Measurements from ENCODE around the gene ZNF407.
"Not testable (repeated sequence)": the region's sequence is repeated elsewhere in the genome, so short reads cannot be mapped to it uniquely, and the experiment has no call there.

The ZNF407 gene

DNA sequence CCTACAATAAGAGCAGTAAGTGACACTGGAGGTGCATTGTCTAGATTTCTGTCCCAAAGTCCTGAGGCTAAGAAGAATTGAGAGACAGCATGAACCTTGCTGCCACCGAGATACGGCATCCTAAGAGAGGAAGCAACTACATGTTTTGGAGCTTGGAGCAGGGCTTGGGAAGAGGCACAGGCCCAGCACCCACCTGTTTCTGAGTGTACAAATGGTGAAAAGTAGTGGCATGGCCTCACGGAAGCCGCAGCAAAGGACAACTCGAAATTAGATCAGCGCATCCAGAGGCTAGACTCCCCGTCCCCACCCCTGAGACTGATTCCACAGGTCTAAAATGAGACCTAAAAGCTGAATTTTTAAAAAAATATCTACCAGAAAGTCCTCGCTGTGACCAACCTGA is 483.8 kb downstream of the ZNF407 start:
- in situ Hi-C loops (cut with MboI; ENCODE audit: low sequenced_read_pairs), result no loop called here

- in situ Hi-C loops (cut with MboI; ENCODE audit: low sequenced_read_pairs), result no loop called here
Measured at GRCh38 chr18:75083131-75083530, 485.5 kb downstream of the ZNF407 start.

GRCh38 chr18:75083761-75084160 is 486.1 kb downstream of the ZNF407 start:
- in situ Hi-C loops (cut with MboI; ENCODE audit: low sequenced_read_pairs), result no loop called here

GRCh38 chr18:75085676-75086075 is 488.0 kb downstream of the ZNF407 start:
- in situ Hi-C loops (cut with MboI; ENCODE audit: low sequenced_read_pairs), result not testable (repeated sequence)

- in situ Hi-C loops (cut with MboI; ENCODE audit: low sequenced_read_pairs), result no loop called here
Measured at GRCh38 chr18:75086494-75087034, 488.9 kb downstream of the ZNF407 start.

- in situ Hi-C loops (cut with MboI; ENCODE audit: low sequenced_read_pairs), result no loop called here
Measured at GRCh38 chr18:75087119-75088020, 489.7 kb downstream of the ZNF407 start.

GRCh38 chr18:75088021-75088506 is 490.4 kb downstream of the ZNF407 start:
- in situ Hi-C loops (cut with MboI; ENCODE audit: low sequenced_read_pairs), result no loop called here

DNA sequence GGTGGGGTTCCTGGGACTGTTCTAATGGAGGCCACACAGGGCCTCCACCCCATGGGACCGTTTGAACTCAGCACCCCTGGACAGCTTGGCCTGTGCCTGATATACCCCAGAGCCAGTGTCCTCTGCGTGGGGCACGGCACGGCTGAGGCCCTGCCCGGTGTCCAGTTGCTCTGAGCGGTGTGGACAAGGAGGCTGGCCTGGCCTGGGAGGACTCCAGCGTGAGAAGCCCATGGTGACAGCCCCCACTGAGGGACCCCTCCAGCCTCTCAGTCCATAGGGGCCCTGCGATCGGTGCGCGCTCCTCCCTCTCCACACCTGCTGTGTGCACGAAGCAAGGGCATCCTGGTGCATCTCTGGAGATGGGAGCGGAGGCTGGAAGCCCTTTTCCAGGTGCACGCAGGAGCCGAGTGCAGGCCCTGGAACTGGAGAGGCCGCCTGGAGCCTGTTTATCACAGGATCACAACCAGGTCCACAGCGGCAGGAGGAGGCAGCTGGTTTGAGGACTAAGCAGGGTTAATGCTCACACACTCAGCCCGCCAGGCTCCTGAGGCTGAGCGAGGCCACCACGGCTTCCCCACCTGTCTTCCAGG is 491.0 kb downstream of the ZNF407 start:
- in situ Hi-C loops (cut with MboI; ENCODE audit: low sequenced_read_pairs), result no loop called here

DNA sequence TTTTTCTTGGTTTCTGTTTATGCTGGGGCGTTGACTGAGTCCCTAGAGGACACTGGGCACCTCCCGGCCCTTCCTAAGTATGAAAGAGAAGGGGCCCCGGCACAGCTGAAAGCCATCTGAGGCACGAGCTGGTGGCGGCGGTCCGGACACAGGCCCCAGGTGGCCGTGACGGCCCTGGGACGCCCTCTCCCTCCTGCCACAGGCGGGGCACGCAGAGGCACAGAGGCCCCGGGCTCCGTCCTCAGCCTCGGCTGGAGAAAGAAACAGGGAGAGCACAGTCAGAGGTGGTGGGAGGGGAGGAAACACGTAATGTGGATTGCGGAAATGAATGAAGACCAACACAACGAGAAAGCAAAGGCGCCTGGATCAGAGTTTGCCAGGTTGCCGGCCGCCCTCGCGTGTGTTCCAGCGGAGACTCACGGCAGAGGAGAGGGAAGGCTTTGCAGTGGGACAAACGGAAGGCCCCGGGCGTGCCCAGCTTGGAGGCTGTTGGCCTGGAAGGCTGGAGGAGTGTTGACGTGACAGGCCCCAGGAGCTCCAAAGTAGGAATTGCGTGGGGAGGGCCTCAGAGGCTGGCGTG is 492.2 kb downstream of the ZNF407 start:
- in situ Hi-C loops (cut with MboI; ENCODE audit: low sequenced_read_pairs), result no loop called here

DNA sequence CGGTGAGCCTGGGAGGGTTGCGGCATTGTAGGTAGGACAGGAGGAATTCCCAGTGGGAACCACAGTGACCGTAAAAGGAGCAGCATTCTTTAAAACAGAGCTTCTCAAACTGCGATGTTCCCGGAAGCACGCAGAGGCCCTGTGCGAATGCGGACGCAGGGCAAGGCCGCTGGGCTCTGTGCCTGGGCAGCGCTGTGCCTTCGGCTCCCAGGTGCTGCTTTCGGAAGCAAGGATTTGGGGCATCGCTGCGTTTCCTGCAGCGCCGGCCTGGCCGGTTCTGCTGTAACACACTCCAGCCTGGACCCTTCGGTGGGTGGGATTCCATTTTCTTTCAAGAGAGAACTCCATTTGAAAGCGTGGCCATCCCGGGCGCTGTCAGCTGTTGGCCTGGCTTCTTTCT is 492.7 kb downstream of the ZNF407 start:
- in situ Hi-C loops (cut with MboI; ENCODE audit: low sequenced_read_pairs), result no loop called here

GRCh38 chr18:75097491-75098225 is 500.0 kb downstream of the ZNF407 start:
- in situ Hi-C loops (cut with MboI; ENCODE audit: low sequenced_read_pairs), result no loop called here

- in situ Hi-C loops (cut with MboI; ENCODE audit: low sequenced_read_pairs), result no loop called here
Measured at GRCh38 chr18:75100832-75101630, 503.4 kb downstream of the ZNF407 start.

DNA sequence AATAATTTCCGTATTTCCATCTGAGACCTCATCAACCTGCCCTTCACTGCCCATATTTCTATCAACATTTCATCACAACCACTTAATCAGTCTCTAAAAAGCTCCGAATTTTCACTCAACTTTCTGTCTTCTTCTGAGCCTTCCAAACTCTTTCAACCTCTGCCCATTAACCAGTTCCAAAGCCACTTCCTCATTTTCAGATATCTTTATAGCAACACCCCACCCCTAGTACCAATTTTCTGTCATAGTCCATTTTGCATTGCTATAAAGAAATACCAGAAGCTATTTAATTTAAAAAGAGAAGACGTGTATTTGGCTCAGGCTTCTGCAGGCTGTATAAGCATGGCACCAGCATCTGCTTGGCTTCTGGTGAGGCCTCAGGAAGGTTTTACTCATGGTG is 504.2 kb downstream of the ZNF407 start:
- in situ Hi-C loops (cut with MboI; ENCODE audit: low sequenced_read_pairs), result no loop called here

GRCh38 chr18:75104029-75104428 is 506.4 kb downstream of the ZNF407 start:
- in situ Hi-C loops (cut with MboI; ENCODE audit: low sequenced_read_pairs), result not testable (repeated sequence)

DNA sequence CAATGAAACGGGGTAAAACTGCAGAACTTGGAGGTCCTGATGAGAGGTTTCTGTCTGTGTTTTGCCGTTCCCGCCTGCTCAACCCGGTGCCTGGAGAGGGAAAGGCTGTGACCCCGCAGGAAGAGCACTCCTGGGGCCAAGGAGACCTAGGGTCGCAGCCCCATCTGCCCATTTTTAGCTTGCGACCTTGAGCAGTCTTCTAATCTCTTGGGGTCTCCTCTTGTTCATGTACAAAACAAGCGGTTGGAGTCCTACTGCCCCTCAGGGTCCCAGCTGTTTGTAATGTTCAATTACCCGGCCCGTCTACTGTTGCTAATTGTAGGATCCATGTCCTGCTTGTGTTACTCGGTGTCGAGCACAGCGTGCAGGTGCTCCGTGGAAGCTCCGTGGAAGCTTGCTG is 506.8 kb downstream of the ZNF407 start:
- in situ Hi-C loops (cut with MboI; ENCODE audit: low sequenced_read_pairs), result no loop called here

- in situ Hi-C loops (cut with MboI; ENCODE audit: low sequenced_read_pairs), result no loop called here
Measured at GRCh38 chr18:75105551-75106254, 508.0 kb downstream of the ZNF407 start.

GRCh38 chr18:75106746-75107145 is 509.1 kb downstream of the ZNF407 start:
- in situ Hi-C loops (cut with MboI; ENCODE audit: low sequenced_read_pairs), result no loop called here

- in situ Hi-C loops (cut with MboI; ENCODE audit: low sequenced_read_pairs), result no loop called here
Measured at GRCh38 chr18:75107196-75107930, 509.7 kb downstream of the ZNF407 start.

DNA sequence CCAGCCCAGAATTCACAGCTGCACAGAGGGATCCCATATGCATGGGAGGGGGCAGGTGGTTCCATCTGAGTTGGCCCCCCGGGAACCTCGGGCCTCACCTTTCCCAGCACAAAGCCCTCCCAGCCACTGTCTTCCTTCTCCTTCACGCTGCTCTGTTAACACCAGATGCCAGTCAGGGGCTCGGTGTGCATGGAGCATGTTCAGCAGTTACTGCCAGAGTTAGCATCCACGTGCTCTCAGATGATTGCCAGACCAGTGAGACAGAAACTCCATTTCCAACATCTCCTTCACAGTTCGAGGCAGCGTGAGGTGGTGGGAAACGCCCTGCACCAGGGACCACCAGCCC is 510.2 kb downstream of the ZNF407 start:
- in situ Hi-C loops (cut with MboI; ENCODE audit: low sequenced_read_pairs), result no loop called here
